Measurements from ENCODE around the gene AUTS2.

DNA sequence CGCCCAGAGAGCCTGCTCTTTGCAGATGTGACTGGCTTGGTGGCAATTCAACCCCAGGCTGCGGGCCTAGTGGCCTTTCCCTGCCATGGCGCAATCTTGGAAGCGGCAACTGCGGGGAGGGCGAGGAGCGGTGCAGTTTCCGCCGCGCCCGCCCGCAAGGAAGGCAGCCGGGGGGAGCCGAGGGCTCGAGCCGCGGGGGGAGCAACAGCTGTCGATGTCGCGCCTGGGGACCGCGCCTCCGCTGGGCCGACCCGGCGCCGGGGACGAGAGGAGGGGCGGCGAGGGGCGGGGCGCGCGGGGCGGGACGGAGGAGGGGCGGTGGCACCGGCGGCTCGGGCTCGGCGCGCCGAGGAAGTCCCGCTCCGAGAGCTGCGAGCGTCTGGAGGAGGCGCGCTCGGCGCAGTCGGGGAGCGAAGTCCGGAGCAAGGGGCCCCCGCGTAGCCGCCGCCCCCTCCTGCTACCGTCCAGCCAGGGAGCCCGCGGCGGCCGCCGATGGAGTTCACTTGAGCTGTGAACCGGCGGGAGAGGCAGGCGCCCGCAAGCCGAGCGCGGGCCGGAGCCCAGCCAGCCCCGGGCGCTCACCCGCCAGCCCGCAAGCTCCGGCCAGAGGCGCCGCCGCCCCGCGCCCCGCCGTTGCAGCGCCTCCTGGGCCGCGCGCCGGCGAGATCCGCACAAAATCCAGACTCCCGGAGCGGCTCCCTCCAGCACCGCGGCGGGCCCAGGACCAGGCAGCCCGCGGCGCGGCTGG lies 1095.6 kb downstream of the AUTS2 start:
- TF ChIP-seq, protein P1, sequence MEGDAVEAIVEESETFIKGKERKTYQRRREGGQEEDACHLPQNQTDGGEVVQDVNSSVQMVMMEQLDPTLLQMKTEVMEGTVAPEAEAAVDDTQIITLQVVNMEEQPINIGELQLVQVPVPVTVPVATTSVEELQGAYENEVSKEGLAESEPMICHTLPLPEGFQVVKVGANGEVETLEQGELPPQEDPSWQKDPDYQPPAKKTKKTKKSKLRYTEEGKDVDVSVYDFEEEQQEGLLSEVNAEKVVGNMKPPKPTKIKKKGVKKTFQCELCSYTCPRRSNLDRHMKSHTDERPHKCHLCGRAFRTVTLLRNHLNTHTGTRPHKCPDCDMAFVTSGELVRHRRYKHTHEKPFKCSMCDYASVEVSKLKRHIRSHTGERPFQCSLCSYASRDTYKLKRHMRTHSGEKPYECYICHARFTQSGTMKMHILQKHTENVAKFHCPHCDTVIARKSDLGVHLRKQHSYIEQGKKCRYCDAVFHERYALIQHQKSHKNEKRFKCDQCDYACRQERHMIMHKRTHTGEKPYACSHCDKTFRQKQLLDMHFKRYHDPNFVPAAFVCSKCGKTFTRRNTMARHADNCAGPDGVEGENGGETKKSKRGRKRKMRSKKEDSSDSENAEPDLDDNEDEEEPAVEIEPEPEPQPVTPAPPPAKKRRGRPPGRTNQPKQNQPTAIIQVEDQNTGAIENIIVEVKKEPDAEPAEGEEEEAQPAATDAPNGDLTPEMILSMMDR (IDR thresholded peaks at IDR 0.05 in 2 of 3, conservative IDR thresholded peaks at IDR 0.05 in 1 of 3; ENCODE audit: insufficient read depth in 2 of 3, low read depth in 1 of 3, low read length in 3 of 3), result no peak
- TF ChIP-seq POLR2AphosphoS5 (IDR thresholded peaks at IDR 0.05; ENCODE audit: control insufficient read depth, insufficient read depth, low read depth, low read length) (no peak), HMG20B (CRISPR knock-in tag; IDR thresholded peaks at IDR 0.05) (no peak), ZBTB7A (IDR thresholded peaks at IDR 0.05; ENCODE audit: borderline replicate concordance, control insufficient read depth, low read depth, low read length) (no peak), POLR2A (conservative IDR thresholded peaks at IDR 0.05) (no peak), ZNF589 (CRISPR knock-in tag; IDR thresholded peaks at IDR 0.05; ENCODE audit: low read depth) (no peak), ZNF830 (CRISPR knock-in tag; IDR thresholded peaks at IDR 0.05) (no peak), RFX1 (IDR thresholded peaks at IDR 0.05) (no peak), SMARCA5 (IDR thresholded peaks at IDR 0.05) (no peak), RAD21 (CRISPR knock-in tag; conservative IDR thresholded peaks at IDR 0.05 in 1 of 2, IDR thresholded peaks at IDR 0.05 in 1 of 2) (no peak), JUNB (CRISPR knock-in tag; conservative IDR thresholded peaks at IDR 0.05) (no peak), MLX (CRISPR knock-in tag; conservative IDR thresholded peaks at IDR 0.05) (no peak), XRCC5 (IDR thresholded peaks at IDR 0.05; ENCODE audit: low read depth, low read length) (no peak)
